Measurements from ENCODE around the gene GKN1. TPM values are rescaled to one million over a fixed set of nuclear protein-coding genes. Genes with fewer than 3 reads are reported as not detected.
A peak's percentile ranks its signal among the peaks of the same experiment; 100 is the strongest.

Gene GKN1
- total and polyA plus RNA-seq, 4 donors, result not detected

GRCh38 chr2:69023236-69023635, 48.8 kb downstream of the GKN1 start:
- no peak for DNase-seq (ENCODE audit: low spot score)
- Histone ChIP-seq H3K4me1 (ENCODE audit: control insufficient read depth in 4 of 4, insufficient read depth in 4 of 4, low read length in 3 of 4) (peaks cover 0 to 2% (median 0%) of the 10 kb centered on the region in 4 donors), H3K4me3 (ENCODE audit: low read depth in 1 of 3, low read length in 3 of 3) (no peak overlapping the region), H3K36me3 (ENCODE audit: control insufficient read depth in 4 of 4, insufficient read depth in 3 of 4, low read depth in 1 of 4, low read length in 3 of 4) (no peaks in the 10 kb centered on the region), H3K9me3 (ENCODE audit: control insufficient read depth in 4 of 4, low read length in 3 of 4) (no peaks in the 10 kb centered on the region), H3K27me3 (ENCODE audit: control insufficient read depth in 4 of 4, insufficient read depth in 4 of 4, low read length in 3 of 4) (peaks cover 0 to 4% (median 0%) of the 10 kb centered on the region in 4 donors), H3K27ac (ENCODE audit: low read depth in 1 of 2, low read length in 2 of 2) (no peak overlapping the region), H3K9ac (ENCODE audit: low read depth in 1 of 2, low read length in 2 of 2) (no peak overlapping the region)
- TF ChIP-seq ZBTB33 (IDR thresholded peaks at IDR 0.05) (no peak), CTCF (IDR thresholded peaks at IDR 0.05; ENCODE audit: low read depth, low read length, missing input control) (no peak), RXRA (IDR thresholded peaks at IDR 0.05) (no peak), JUND (IDR thresholded peaks at IDR 0.05) (no peak), GABPA (IDR thresholded peaks at IDR 0.05 in 1 of 2, conservative IDR thresholded peaks at IDR 0.05 in 1 of 2) (no peak), NR2F2 (IDR thresholded peaks at IDR 0.05) (no peak), HNF4G (IDR thresholded peaks at IDR 0.05) (no peak), FOXA2 (IDR thresholded peaks at IDR 0.05) (no peak), TAF1 (conservative IDR thresholded peaks at IDR 0.05) (no peak), EGR1 (IDR thresholded peaks at IDR 0.05; ENCODE audit: low read depth in 2 of 2) (no peak), REST (IDR thresholded peaks at IDR 0.05) (no peak), ATF3 (IDR thresholded peaks at IDR 0.05) (no peak), FOXA1 (IDR thresholded peaks at IDR 0.05) (no peak), HNF4A (conservative IDR thresholded peaks at IDR 0.05) (no peak), SP1 (IDR thresholded peaks at IDR 0.05) (no peak)
- 88% methylated on average over 2 of the region's 2 CpGs for WGBS

- WGBS, result 44% methylated on average over 4 of the region's 4 CpGs
- TF ChIP-seq FOXA1 (IDR thresholded peaks at IDR 0.05) (no peak), HNF4A (conservative IDR thresholded peaks at IDR 0.05) (peak in 1 of 2 donors; percentile 36), ZBTB33 (IDR thresholded peaks at IDR 0.05) (no peak), REST (IDR thresholded peaks at IDR 0.05) (no peak), GABPA (IDR thresholded peaks at IDR 0.05 in 1 of 2, conservative IDR thresholded peaks at IDR 0.05 in 1 of 2) (no peak), HNF4G (IDR thresholded peaks at IDR 0.05) (no peak), CTCF (IDR thresholded peaks at IDR 0.05; ENCODE audit: low read depth, low read length, missing input control) (peak; percentile 83), FOXA2 (IDR thresholded peaks at IDR 0.05) (no peak), TAF1 (conservative IDR thresholded peaks at IDR 0.05) (no peak)
These were observed 51.6 kb downstream of the GKN1 start for GRCh38 chr2:69026026-69026425.

More at GRCh38 chr2:69026026-69026425, 51.6 kb downstream of the GKN1 start:
- Histone ChIP-seq H3K9ac (ENCODE audit: low read depth in 1 of 2, low read length in 2 of 2) (no peak overlapping the region), H3K9me3 (ENCODE audit: control insufficient read depth in 4 of 4, low read length in 3 of 4) (no peaks in the 10 kb centered on the region), H3K27me3 (ENCODE audit: control insufficient read depth in 4 of 4, insufficient read depth in 4 of 4, low read length in 3 of 4) (peaks cover 0 to 4% (median 0%) of the 10 kb centered on the region in 4 donors), H3K27ac (ENCODE audit: low read depth in 1 of 2, low read length in 2 of 2) (no peak overlapping the region), H3K4me1 (ENCODE audit: control insufficient read depth in 4 of 4, insufficient read depth in 4 of 4, low read length in 3 of 4) (peaks cover 0 to 2% (median 0%) of the 10 kb centered on the region in 4 donors), H3K4me3 (ENCODE audit: low read depth in 1 of 3, low read length in 3 of 3) (no peak overlapping the region), H3K36me3 (ENCODE audit: control insufficient read depth in 4 of 4, insufficient read depth in 3 of 4, low read depth in 1 of 4, low read length in 3 of 4) (no peaks in the 10 kb centered on the region)
- DNase-seq (ENCODE audit: low spot score), result no peak
